ENCODE measurements around the gene PLCH2. TPM values are rescaled to one million over a fixed set of nuclear protein-coding genes. Genes with fewer than 3 reads are reported as not detected.

Gene PLCH2
- total and polyA plus RNA-seq, 9 of the 15 experiments (the other 6 are each of a cell fraction or from before 2014, with no cell fraction given): 0.16 TPM; not detected in 8

GRCh38 chr1:2508751-2509150, 32.7 kb downstream of the PLCH2 start:
- Histone ChIP-seq H3K9me1 (ENCODE audit: control insufficient read depth, insufficient read depth, low read length) (peaks cover 2% of the 10 kb centered on the region), H3K9me3 (replicated peaks; ENCODE audit: control insufficient read depth, insufficient read depth, low read depth, low read length) (no peaks in the 10 kb centered on the region), H2AFZ (ENCODE audit: low read depth, low read length) (no peak overlapping the region), H4K20me1 (replicated peaks; ENCODE audit: control insufficient read depth, insufficient read depth, low read length) (peaks cover 5% of the 10 kb centered on the region; the same call in 1 of the 2 replicates), H3K36me3 (ENCODE audit: control insufficient read depth, insufficient read depth, low read length) (peaks cover 63% of the 10 kb centered on the region; the same call in 2 of the 3 replicates), H3K79me2 (ENCODE audit: control insufficient read depth, insufficient read depth, low read length) (no peaks in the 10 kb centered on the region), H3K4me2 (ENCODE audit: insufficient read depth, low read length) (no peak overlapping the region), H3K27ac (ENCODE audit: extremely low read depth, low read depth, low read length) (no peak overlapping the region), H3K4me3 (no peak overlapping the region), H3K4me1 (replicated peaks in 1 of 2; ENCODE audit: control insufficient read depth in 2 of 2, insufficient read depth in 2 of 2, low read length in 2 of 2) (peaks cover 0 to 69% of the 10 kb centered on the region in 2 experiments; a peak in 2 of 5 replicates), H3K9ac (ENCODE audit: insufficient read depth in 1 of 2, low read depth in 2 of 2, low read length in 2 of 2) (no peak overlapping the region), H3K27me3 (ENCODE audit: control insufficient read depth in 2 of 2, insufficient read depth in 2 of 2, low read length in 2 of 2) (peaks cover 9 to 18% of the 10 kb centered on the region in 2 experiments; a peak in 4 of 5 replicates)
- intact Hi-C loops (cut with micrococcal nuclease) (no loop called here), in situ Hi-C loops (cut with MboI) (no loop called here)
- ATAC-seq: no peak
- WGBS (ENCODE audit: insufficient coverage, low coverage, missing lambda C conversion rate): 91% methylated on average over 28 of the region's 29 CpGs
- ChIA-PET CTCF (ENCODE audit: low intra/inter-chr PET ratio) (no interaction called here), POLR2A (no interaction called here)
- no peak for FAIRE-seq
- TF ChIP-seq, protein P1, sequence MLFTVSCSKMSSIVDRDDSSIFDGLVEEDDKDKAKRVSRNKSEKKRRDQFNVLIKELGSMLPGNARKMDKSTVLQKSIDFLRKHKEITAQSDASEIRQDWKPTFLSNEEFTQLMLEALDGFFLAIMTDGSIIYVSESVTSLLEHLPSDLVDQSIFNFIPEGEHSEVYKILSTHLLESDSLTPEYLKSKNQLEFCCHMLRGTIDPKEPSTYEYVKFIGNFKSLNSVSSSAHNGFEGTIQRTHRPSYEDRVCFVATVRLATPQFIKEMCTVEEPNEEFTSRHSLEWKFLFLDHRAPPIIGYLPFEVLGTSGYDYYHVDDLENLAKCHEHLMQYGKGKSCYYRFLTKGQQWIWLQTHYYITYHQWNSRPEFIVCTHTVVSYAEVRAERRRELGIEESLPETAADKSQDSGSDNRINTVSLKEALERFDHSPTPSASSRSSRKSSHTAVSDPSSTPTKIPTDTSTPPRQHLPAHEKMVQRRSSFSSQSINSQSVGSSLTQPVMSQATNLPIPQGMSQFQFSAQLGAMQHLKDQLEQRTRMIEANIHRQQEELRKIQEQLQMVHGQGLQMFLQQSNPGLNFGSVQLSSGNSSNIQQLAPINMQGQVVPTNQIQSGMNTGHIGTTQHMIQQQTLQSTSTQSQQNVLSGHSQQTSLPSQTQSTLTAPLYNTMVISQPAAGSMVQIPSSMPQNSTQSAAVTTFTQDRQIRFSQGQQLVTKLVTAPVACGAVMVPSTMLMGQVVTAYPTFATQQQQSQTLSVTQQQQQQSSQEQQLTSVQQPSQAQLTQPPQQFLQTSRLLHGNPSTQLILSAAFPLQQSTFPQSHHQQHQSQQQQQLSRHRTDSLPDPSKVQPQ (CRISPR knock-in tag; IDR thresholded peaks at IDR 0.05; ENCODE audit: borderline replicate concordance): no peak
- TF ChIP-seq LARP7 (IDR thresholded peaks at IDR 0.05) (no peak), ZNF655 (CRISPR knock-in tag; IDR thresholded peaks at IDR 0.05) (no peak), SPI1 (IDR thresholded peaks at IDR 0.05; ENCODE audit: borderline replicate concordance, low read depth, low read length) (no peak), CBX5 (IDR thresholded peaks at IDR 0.05; ENCODE audit: borderline replicate concordance, low read depth) (no peak), EWSR1 (IDR thresholded peaks at IDR 0.05; ENCODE audit: borderline replicate concordance, low read depth, partially characterized antibody) (no peak), ZFP30 (CRISPR knock-in tag; IDR thresholded peaks at IDR 0.05; ENCODE audit: borderline replicate concordance) (no peak), HDAC6 (IDR thresholded peaks at IDR 0.05; ENCODE audit: low read depth, low read length) (no peak), ELF1 (tag; IDR thresholded peaks at IDR 0.05) (no peak)
- TF ChIP-seq, protein P2, sequence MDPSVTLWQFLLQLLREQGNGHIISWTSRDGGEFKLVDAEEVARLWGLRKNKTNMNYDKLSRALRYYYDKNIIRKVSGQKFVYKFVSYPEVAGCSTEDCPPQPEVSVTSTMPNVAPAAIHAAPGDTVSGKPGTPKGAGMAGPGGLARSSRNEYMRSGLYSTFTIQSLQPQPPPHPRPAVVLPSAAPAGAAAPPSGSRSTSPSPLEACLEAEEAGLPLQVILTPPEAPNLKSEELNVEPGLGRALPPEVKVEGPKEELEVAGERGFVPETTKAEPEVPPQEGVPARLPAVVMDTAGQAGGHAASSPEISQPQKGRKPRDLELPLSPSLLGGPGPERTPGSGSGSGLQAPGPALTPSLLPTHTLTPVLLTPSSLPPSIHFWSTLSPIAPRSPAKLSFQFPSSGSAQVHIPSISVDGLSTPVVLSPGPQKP (CRISPR knock-in tag; IDR thresholded peaks at IDR 0.05): no peak
- BruUV-seq (replicated peaks): no TSS peak
- DNase-seq (ENCODE audit: extremely low read depth in 1 of 4, low spot score in 3 of 4): no peak
